ENCODE data around the gene POPDC3.

GRCh38 chr6:105177556-105177955 is 2.3 kb downstream of the POPDC3 start:
- no peak for TF ChIP-seq CTCF (conservative IDR thresholded peaks at IDR 0.05; ENCODE audit: low read depth, low read length)
- TF ChIP-seq POLR2A (IDR thresholded peaks at IDR 0.05; ENCODE audit: low read depth, low read length), result no peak
- no peak for TF ChIP-seq RFX5 (IDR thresholded peaks at IDR 0.05; ENCODE audit: low read depth, low read length)
- TF ChIP-seq USF2 (IDR thresholded peaks at IDR 0.05; ENCODE audit: low read depth, low read length), result no peak
- no peak for TF ChIP-seq MXI1 (IDR thresholded peaks at IDR 0.05; ENCODE audit: borderline replicate concordance, low read depth, low read length)
- TF ChIP-seq RAD21 (IDR thresholded peaks at IDR 0.05; ENCODE audit: low read length), result no peak
- no peak for TF ChIP-seq CEBPB (IDR thresholded peaks at IDR 0.05; ENCODE audit: low read depth, low read length)
- no peak for TF ChIP-seq BHLHE40 (IDR thresholded peaks at IDR 0.05; ENCODE audit: low read depth, low read length)
- TF ChIP-seq CHD1 (IDR thresholded peaks at IDR 0.05; ENCODE audit: low read depth, low read length), result no peak

All from IMR-90 (cell line).